Sigmoid colon (tissue), 4 donors: ENCODE measurements around the gene SRP9.

Source experiments
- POLR2A ChIP-seq, 2 donors: fragments of 450-650 bp; IDR thresholded peaks; one replicate each; pipeline ENCODE4 v1.6.1; 2016; ENCODE audit warnings: antibody characterized with exemption in 2 of 2, mild to moderate bottlenecking in 2 of 2, moderate library complexity in 2 of 2
- POLR2AphosphoS5 ChIP-seq, 4 donors: sonication (generic); formaldehyde crosslinking; IDR thresholded peaks; one replicate each; pipeline ENCODE4 v1.6.1; 2017; ENCODE audit warnings: antibody characterized with exemption in 4 of 4

- no peak for TF ChIP-seq POLR2AphosphoS5 (IDR thresholded peaks at IDR 0.05)
- TF ChIP-seq POLR2A (IDR thresholded peaks at IDR 0.05) = no peak
Observed at GRCh38 chr1:225744745-225745144, 32.9 kb upstream of the SRP9 start.
